ENCODE results near the gene PIEZO2.

DNA sequence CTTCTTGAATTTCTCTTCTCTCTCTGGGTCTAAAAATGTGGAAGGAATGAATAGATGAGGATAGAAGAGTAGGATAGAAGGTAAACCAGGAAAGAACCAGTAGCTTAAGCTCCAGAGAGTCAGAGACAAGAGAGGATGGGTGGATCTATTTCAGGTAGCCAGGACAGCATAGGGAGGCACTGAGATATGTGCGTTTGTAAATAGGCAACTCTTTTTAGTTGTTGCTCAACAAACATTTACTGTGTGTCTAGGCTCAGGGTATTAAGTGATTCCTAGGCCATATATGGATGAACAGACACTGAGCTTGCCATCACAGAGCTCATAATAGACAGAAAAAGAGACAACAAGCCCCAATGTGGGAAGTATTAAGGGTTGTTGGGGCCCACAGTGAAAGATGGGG is 463.1 kb downstream of the PIEZO2 start:
- TF ChIP-seq PRDM1 (tag by site-specific recombination; IDR thresholded peaks at IDR 0.05) (no peak), CTCF (tag by site-specific recombination; IDR thresholded peaks at IDR 0.05) (no peak), ZFP37 (tag by site-specific recombination; IDR thresholded peaks at IDR 0.05) (no peak), KLF17 (tag by site-specific recombination; IDR thresholded peaks at IDR 0.05) (no peak), ZNF600 (tag by site-specific recombination; IDR thresholded peaks at IDR 0.05) (no peak)
